ENCODE measurements around the gene KRTAP10-4. TPM values are rescaled to one million over a fixed set of nuclear protein-coding genes. Genes with fewer than 3 reads are reported as not detected.

KRTAP10-4 gene
- total RNA-seq, 1 donor from 2014 or later, result not detected

GRCh38 chr21:44617071-44617501 lies 43.6 kb downstream of the KRTAP10-4 start:
- Histone ChIP-seq H4K20me1 (ENCODE audit: insufficient read depth, low read length) (no peaks in the 10 kb centered on the region), H3K36me3 (ENCODE audit: insufficient read depth, low read length) (no peaks in the 10 kb centered on the region), H3K9me3 (ENCODE audit: insufficient read depth, low read depth, low read length) (peaks cover 3% of the 10 kb centered on the region), H3K4me1 (ENCODE audit: insufficient read depth, low read length) (no peaks in the 10 kb centered on the region), H3K9ac (ENCODE audit: low read length) (no peak overlapping the region), H3K27ac (ENCODE audit: low read depth, low read length) (no peak overlapping the region), H3K79me2 (ENCODE audit: insufficient read depth, low read length) (no peaks in the 10 kb centered on the region), H3K4me3 (ENCODE audit: insufficient read depth, low read depth, low read length) (no peak overlapping the region), H3K27me3 (ENCODE audit: insufficient read depth, low read length) (no peaks in the 10 kb centered on the region), H3K4me2 (ENCODE audit: low read length) (no peak overlapping the region), H2AFZ (ENCODE audit: low read depth, low read length) (no peak overlapping the region)
- Mint-ChIP-seq H3K4me3 (ENCODE audit: unreplicated experiment) (no peak overlapping the region), H3K27ac (ENCODE audit: unreplicated experiment) (no peak overlapping the region), H3K36me3 (ENCODE audit: low read depth, unreplicated experiment) (no peaks in the 10 kb centered on the region), H3K4me1 (ENCODE audit: low read depth, unreplicated experiment) (no peaks in the 10 kb centered on the region), H3K27me3 (ENCODE audit: low read depth, unreplicated experiment) (peaks cover 19% of the 10 kb centered on the region), H3K9me3 (ENCODE audit: unreplicated experiment) (peaks cover 25% of the 10 kb centered on the region)
- DNase-seq (ENCODE audit: low read depth) (no peak), FAIRE-seq (no peak)
- no peak for TF ChIP-seq EZH2 (IDR thresholded peaks at IDR 0.05; ENCODE audit: insufficient read depth, low read length)
- TF ChIP-seq, protein P1, sequence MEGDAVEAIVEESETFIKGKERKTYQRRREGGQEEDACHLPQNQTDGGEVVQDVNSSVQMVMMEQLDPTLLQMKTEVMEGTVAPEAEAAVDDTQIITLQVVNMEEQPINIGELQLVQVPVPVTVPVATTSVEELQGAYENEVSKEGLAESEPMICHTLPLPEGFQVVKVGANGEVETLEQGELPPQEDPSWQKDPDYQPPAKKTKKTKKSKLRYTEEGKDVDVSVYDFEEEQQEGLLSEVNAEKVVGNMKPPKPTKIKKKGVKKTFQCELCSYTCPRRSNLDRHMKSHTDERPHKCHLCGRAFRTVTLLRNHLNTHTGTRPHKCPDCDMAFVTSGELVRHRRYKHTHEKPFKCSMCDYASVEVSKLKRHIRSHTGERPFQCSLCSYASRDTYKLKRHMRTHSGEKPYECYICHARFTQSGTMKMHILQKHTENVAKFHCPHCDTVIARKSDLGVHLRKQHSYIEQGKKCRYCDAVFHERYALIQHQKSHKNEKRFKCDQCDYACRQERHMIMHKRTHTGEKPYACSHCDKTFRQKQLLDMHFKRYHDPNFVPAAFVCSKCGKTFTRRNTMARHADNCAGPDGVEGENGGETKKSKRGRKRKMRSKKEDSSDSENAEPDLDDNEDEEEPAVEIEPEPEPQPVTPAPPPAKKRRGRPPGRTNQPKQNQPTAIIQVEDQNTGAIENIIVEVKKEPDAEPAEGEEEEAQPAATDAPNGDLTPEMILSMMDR (IDR thresholded peaks at IDR 0.05; ENCODE audit: insufficient read depth, low read depth, low read length), result no peak

GRCh38 chr21:44618504-44618903 lies 45.0 kb downstream of the KRTAP10-4 start:
- TF ChIP-seq EZH2 (IDR thresholded peaks at IDR 0.05; ENCODE audit: insufficient read depth, low read length), result no peak
- TF ChIP-seq, protein P1 (IDR thresholded peaks at IDR 0.05; ENCODE audit: insufficient read depth, low read depth, low read length), result no peak

DNA sequence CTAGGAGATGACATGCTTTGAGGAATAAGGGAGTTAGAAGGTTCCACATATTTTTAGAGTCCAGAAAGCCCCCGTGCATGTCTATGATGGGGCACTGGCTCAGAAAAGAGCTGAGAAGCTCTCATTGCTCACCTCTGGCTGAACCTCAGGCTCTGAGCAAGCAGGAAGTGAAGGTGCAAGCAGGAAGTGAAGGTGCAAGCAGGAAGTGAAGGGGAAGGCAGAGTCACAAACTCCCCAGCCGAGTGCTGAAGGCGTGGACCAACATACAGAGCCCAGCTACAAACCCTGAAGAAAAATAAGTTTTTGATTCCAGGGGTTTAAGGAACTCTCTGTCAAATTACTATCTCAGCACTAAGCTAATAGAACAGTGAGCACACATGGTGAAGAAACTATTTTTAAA lies 45.4 kb downstream of the KRTAP10-4 start:
- H3K4me1 Mint-ChIP-seq (ENCODE audit: low read depth, unreplicated experiment), result no peaks in the 10 kb centered on the region
- H3K4me3 ChIP-seq (ENCODE audit: insufficient read depth, low read depth, low read length), result no peak overlapping the region
- peaks cover 4% of the 10 kb centered on the region for H3K9me3 ChIP-seq (ENCODE audit: insufficient read depth, low read depth, low read length)
- H3K4me3 Mint-ChIP-seq (ENCODE audit: unreplicated experiment), result no peak overlapping the region
- H3K27ac ChIP-seq (ENCODE audit: low read depth, low read length), result no peak overlapping the region
- no peak overlapping the region for H3K27ac Mint-ChIP-seq (ENCODE audit: unreplicated experiment)
- no peak for DNase-seq (ENCODE audit: low read depth)
- H3K79me2 ChIP-seq (ENCODE audit: insufficient read depth, low read length), result no peaks in the 10 kb centered on the region
- peaks cover 32% of the 10 kb centered on the region for H3K9me3 Mint-ChIP-seq (ENCODE audit: unreplicated experiment)
- no peaks in the 10 kb centered on the region for H3K4me1 ChIP-seq (ENCODE audit: insufficient read depth, low read length)
- H2AFZ ChIP-seq (ENCODE audit: low read depth, low read length), result no peak overlapping the region
- FAIRE-seq, result no peak
- no peak overlapping the region for H3K9ac ChIP-seq (ENCODE audit: low read length)
- no peaks in the 10 kb centered on the region for H3K27me3 ChIP-seq (ENCODE audit: insufficient read depth, low read length)
- peaks cover 13% of the 10 kb centered on the region for H3K27me3 Mint-ChIP-seq (ENCODE audit: low read depth, unreplicated experiment)
- no peaks in the 10 kb centered on the region for H4K20me1 ChIP-seq (ENCODE audit: insufficient read depth, low read length)
- H3K36me3 ChIP-seq (ENCODE audit: insufficient read depth, low read length), result no peaks in the 10 kb centered on the region
- H3K36me3 Mint-ChIP-seq (ENCODE audit: low read depth, unreplicated experiment), result no peaks in the 10 kb centered on the region
- TF ChIP-seq, protein P1 (IDR thresholded peaks at IDR 0.05; ENCODE audit: insufficient read depth, low read depth, low read length), result no peak
- H3K4me2 ChIP-seq (ENCODE audit: low read length), result no peak overlapping the region

More at GRCh38 chr21:44618504-44618903, 45.0 kb downstream of the KRTAP10-4 start:
- no peaks in the 10 kb centered on the region for H3K27me3 ChIP-seq (ENCODE audit: insufficient read depth, low read length)
- no peaks in the 10 kb centered on the region for H3K4me1 Mint-ChIP-seq (ENCODE audit: low read depth, unreplicated experiment)
- H3K4me3 Mint-ChIP-seq (ENCODE audit: unreplicated experiment), result no peak overlapping the region
- FAIRE-seq, result no peak
- H3K9me3 ChIP-seq (ENCODE audit: insufficient read depth, low read depth, low read length), result peaks cover 4% of the 10 kb centered on the region
- H3K9ac ChIP-seq (ENCODE audit: low read length), result no peak overlapping the region
- H3K9me3 Mint-ChIP-seq (ENCODE audit: unreplicated experiment), result peaks cover 29% of the 10 kb centered on the region
- H4K20me1 ChIP-seq (ENCODE audit: insufficient read depth, low read length), result no peaks in the 10 kb centered on the region
- peak; percentile 2 for DNase-seq (ENCODE audit: low read depth)
- peak overlapping the region; percentile 20 for H3K27ac Mint-ChIP-seq (ENCODE audit: unreplicated experiment)
- no peaks in the 10 kb centered on the region for H3K79me2 ChIP-seq (ENCODE audit: insufficient read depth, low read length)
- H3K36me3 Mint-ChIP-seq (ENCODE audit: low read depth, unreplicated experiment), result no peaks in the 10 kb centered on the region
- H2AFZ ChIP-seq (ENCODE audit: low read depth, low read length), result no peak overlapping the region
- no peak overlapping the region for H3K27ac ChIP-seq (ENCODE audit: low read depth, low read length)
- no peak overlapping the region for H3K4me3 ChIP-seq (ENCODE audit: insufficient read depth, low read depth, low read length)
- H3K27me3 Mint-ChIP-seq (ENCODE audit: low read depth, unreplicated experiment), result peaks cover 13% of the 10 kb centered on the region
- no peak overlapping the region for H3K4me2 ChIP-seq (ENCODE audit: low read length)
- H3K36me3 ChIP-seq (ENCODE audit: insufficient read depth, low read length), result no peaks in the 10 kb centered on the region
- H3K4me1 ChIP-seq (ENCODE audit: insufficient read depth, low read length), result no peaks in the 10 kb centered on the region

All from astrocyte (in vitro differentiated cells and primary cell).